HEK293 (cell line): Measurements from ENCODE around the gene GALK1.
A peak's percentile ranks its signal among the peaks of the same experiment; 100 is the strongest.

ENCODE experiments used
- CTCF ChIP-seq: fragments of 450-650 bp; formaldehyde crosslinking; IDR thresholded peaks from 2 replicates; pipeline ENCODE4 v1.5.1; 2016; ENCODE audit warnings: missing biosample characterization, missing genetic modification characterization
- ELK4 ChIP-seq: IDR thresholded peaks from 2 replicates; pipeline ENCODE4 v1.6.1; 2011; ENCODE audit warnings: mild to moderate bottlenecking, low read depth, low read length, borderline replicate concordance
- REPIN1 ChIP-seq: fragments of 450-650 bp; formaldehyde crosslinking; IDR thresholded peaks from 2 replicates; pipeline ENCODE4 v1.5.1; 2017; ENCODE audit warnings: missing biosample characterization, missing genetic modification characterization, low read depth
- SP2 ChIP-seq: fragments of 450-650 bp; formaldehyde crosslinking; IDR thresholded peaks from 2 replicates; pipeline ENCODE4 v1.5.1; 2016; ENCODE audit warnings: missing biosample characterization, missing genetic modification characterization
- YY1 ChIP-seq: fragments of 450-650 bp; formaldehyde crosslinking; IDR thresholded peaks from 2 replicates; pipeline ENCODE4 v1.5.1; 2018; ENCODE audit warnings: missing biosample characterization, missing genetic modification characterization
- ZBTB7A ChIP-seq: fragments of 450-650 bp; formaldehyde crosslinking; IDR thresholded peaks from 2 replicates; pipeline ENCODE4 v1.5.1; 2016; ENCODE audit warnings: low read depth, missing biosample characterization, missing genetic modification characterization
- ZNF175 ChIP-seq: fragments of 450-650 bp; formaldehyde crosslinking; IDR thresholded peaks from 2 replicates; pipeline ENCODE4 v1.5.1; 2016; ENCODE audit warnings: missing biosample characterization, missing genetic modification characterization
- ZNF274 ChIP-seq, 2 experiments: fragments of 200-500 bp in 1 of 2; fragments of 450-650 bp in 1 of 2; sonication (Bioruptor generic) in 1 of 2; formaldehyde crosslinking in 1 of 2; IDR thresholded peaks; 2 replicates each; pipeline versions ENCODE4 v1.5.1 to v1.6.1; 2014 to 2016; ENCODE audit warnings: borderline replicate concordance in 1 of 2, inconsistent platforms in 1 of 2, low read length in 1 of 2, missing biosample characterization in 1 of 2, missing genetic modification characterization in 1 of 2
- ZNF416 ChIP-seq: fragments of 450-650 bp; formaldehyde crosslinking; IDR thresholded peaks from 2 replicates; pipeline ENCODE4 v1.5.1; 2016; ENCODE audit warnings: missing biosample characterization, missing genetic modification characterization
- ZNF555 ChIP-seq: fragments of 450-650 bp; formaldehyde crosslinking; conservative IDR thresholded peaks from 2 replicates; pipeline ENCODE4 v1.5.1; 2017; ENCODE audit warnings: missing biosample characterization, mild to moderate bottlenecking, missing genetic modification characterization, inconsistent platforms
- ZNF610 ChIP-seq: fragments of 450-650 bp; formaldehyde crosslinking; IDR thresholded peaks from 2 replicates; pipeline ENCODE4 v1.5.1; 2016; ENCODE audit warnings: missing biosample characterization, missing genetic modification characterization, borderline replicate concordance

- TF ChIP-seq CTCF (no peak), ZNF416 (tag by site-specific recombination) (no peak), REPIN1 (0 out of 2 replicates have a peak, but pooled peaks have one; percentile 20), ZBTB7A (tag by site-specific recombination) (no peak; the same call in 1 of the 2 replicates), ZNF175 (tag by site-specific recombination) (no peak), ZNF555 (tag by site-specific recombination) (no peak), YY1 (peak; percentile 52; the same call in 1 of the 2 replicates), ZNF274 (IDR thresholded peaks at IDR 0.05; ENCODE audit: low read length) (no peak), ZNF274 (tag by site-specific recombination; IDR thresholded peaks at IDR 0.05; ENCODE audit: borderline replicate concordance) (no peak), ZNF610 (tag by site-specific recombination) (no peak), SP2 (tag by site-specific recombination) (peak; percentile 83), ELK4 (no peak)
Observed at GRCh38 chr17:75785016-75785890, 20.3 kb upstream of the GALK1 start.
